ENCODE measurements around the gene COMMD4.

COMMD4 gene

GRCh38 chr15:75349851-75350588 is 14.2 kb downstream of the COMMD4 start:
- Histone ChIP-seq H4K20me1 (ENCODE audit: low read depth, low read length) (no peaks in the 10 kb centered on the region), H3F3A (ENCODE audit: insufficient read depth) (peaks cover 16% of the 10 kb centered on the region), H3K4me2 (ENCODE audit: low read depth, low read length, poor library complexity, severe bottlenecking) (peak overlapping the region; percentile 33), H3K9ac (ENCODE audit: low read length) (no peak overlapping the region), H3K9me2 (replicated peaks; ENCODE audit: insufficient read depth, low read length) (no peaks in the 10 kb centered on the region), H3K79me2 (ENCODE audit: insufficient read depth, low read length) (no peaks in the 10 kb centered on the region), H3K27me3 (ENCODE audit: low read length) (no peaks in the 10 kb centered on the region), H3K36me3 (ENCODE audit: low read length) (no peaks in the 10 kb centered on the region), H3K9me3 (ENCODE audit: insufficient read depth, low read length) (peaks cover 14% of the 10 kb centered on the region; the same call in 1 of the 2 replicates), H3K4me3 (ENCODE audit: insufficient read depth, low read length, poor library complexity, severe bottlenecking) (peak overlapping the region; percentile 13), H2AFZ (ENCODE audit: low read depth, low read length, severe bottlenecking) (no peak overlapping the region), H3K27ac (ENCODE audit: low read depth, low read length) (peak overlapping the region; percentile 61)
- no peak for TF ChIP-seq EZH2phosphoT487 (conservative IDR thresholded peaks at IDR 0.05; ENCODE audit: low read length)
- no peak for TF ChIP-seq CTCF (IDR thresholded peaks at IDR 0.05; ENCODE audit: insufficient read depth, low read length, poor library complexity, severe bottlenecking)

- Histone ChIP-seq H3K36me3 (ENCODE audit: low read length) (no peaks in the 10 kb centered on the region), H3K9ac (ENCODE audit: low read length) (no peak overlapping the region), H2AFZ (ENCODE audit: low read depth, low read length, severe bottlenecking) (no peak overlapping the region), H4K20me1 (ENCODE audit: low read depth, low read length) (no peaks in the 10 kb centered on the region), H3K9me2 (replicated peaks; ENCODE audit: insufficient read depth, low read length) (no peaks in the 10 kb centered on the region), H3K27ac (ENCODE audit: low read depth, low read length) (peak overlapping the region; percentile 61), H3K4me3 (ENCODE audit: insufficient read depth, low read length, poor library complexity, severe bottlenecking) (no peak overlapping the region), H3F3A (ENCODE audit: insufficient read depth) (peaks cover 12% of the 10 kb centered on the region), H3K9me3 (ENCODE audit: insufficient read depth, low read length) (peaks cover 14% of the 10 kb centered on the region; the same call in 1 of the 2 replicates), H3K79me2 (ENCODE audit: insufficient read depth, low read length) (no peaks in the 10 kb centered on the region), H3K27me3 (ENCODE audit: low read length) (no peaks in the 10 kb centered on the region), H3K4me2 (ENCODE audit: low read depth, low read length, poor library complexity, severe bottlenecking) (no peak overlapping the region)
- TF ChIP-seq EZH2phosphoT487 (conservative IDR thresholded peaks at IDR 0.05; ENCODE audit: low read length) (no peak), CTCF (IDR thresholded peaks at IDR 0.05; ENCODE audit: insufficient read depth, low read length, poor library complexity, severe bottlenecking) (no peak)
These were observed 14.9 kb downstream of the COMMD4 start for GRCh38 chr15:75350601-75351361.

GRCh38 chr15:75352186-75353080 is 16.6 kb downstream of the COMMD4 start:
- peaks cover 14% of the 10 kb centered on the region; the same call in 1 of the 2 replicates for H3K9me3 ChIP-seq (ENCODE audit: insufficient read depth, low read length)
- 0 out of 2 replicates have a peak, but pooled peaks cover 4% of the 10 kb centered on the region for H3F3A ChIP-seq (ENCODE audit: insufficient read depth)
- TF ChIP-seq CTCF (IDR thresholded peaks at IDR 0.05; ENCODE audit: insufficient read depth, low read length, poor library complexity, severe bottlenecking) (no peak), EZH2phosphoT487 (conservative IDR thresholded peaks at IDR 0.05; ENCODE audit: low read length) (no peak)
- H2AFZ ChIP-seq (ENCODE audit: low read depth, low read length, severe bottlenecking), result no peak overlapping the region
- H3K9ac ChIP-seq (ENCODE audit: low read length), result no peak overlapping the region
- no peak overlapping the region for H3K27ac ChIP-seq (ENCODE audit: low read depth, low read length)
- H3K4me2 ChIP-seq (ENCODE audit: low read depth, low read length, poor library complexity, severe bottlenecking), result no peak overlapping the region
- no peaks in the 10 kb centered on the region for H3K79me2 ChIP-seq (ENCODE audit: insufficient read depth, low read length)
- H3K36me3 ChIP-seq (ENCODE audit: low read length), result no peaks in the 10 kb centered on the region
- no peaks in the 10 kb centered on the region for H3K9me2 ChIP-seq (replicated peaks; ENCODE audit: insufficient read depth, low read length)
- no peak overlapping the region for H3K4me3 ChIP-seq (ENCODE audit: insufficient read depth, low read length, poor library complexity, severe bottlenecking)
- H3K27me3 ChIP-seq (ENCODE audit: low read length), result no peaks in the 10 kb centered on the region
- no peaks in the 10 kb centered on the region for H4K20me1 ChIP-seq (ENCODE audit: low read depth, low read length)
